ENCODE data around the gene GMNC.

GMNC gene

DNA sequence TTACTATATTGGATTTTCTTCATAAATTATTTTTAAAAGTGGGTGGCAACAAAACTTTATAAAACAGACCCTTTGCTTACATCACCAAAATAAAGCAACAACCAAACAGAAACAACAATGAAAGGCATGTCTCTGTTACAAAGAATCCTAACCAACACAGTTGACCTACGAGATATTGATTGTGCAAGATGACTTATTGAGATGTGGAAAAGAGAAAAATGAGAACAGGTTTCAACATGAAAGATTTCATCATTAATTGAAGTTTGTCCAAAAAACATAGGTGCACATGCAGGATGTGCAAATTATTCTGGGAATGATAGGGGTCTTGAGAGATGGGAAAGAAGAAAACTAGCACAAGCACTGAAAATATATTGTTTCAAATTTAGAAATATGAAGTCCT is 9.0 kb downstream of the GMNC start:
- in situ Hi-C loops (cut with MboI; ENCODE audit: low sequenced_read_pairs): no loop called here

DNA sequence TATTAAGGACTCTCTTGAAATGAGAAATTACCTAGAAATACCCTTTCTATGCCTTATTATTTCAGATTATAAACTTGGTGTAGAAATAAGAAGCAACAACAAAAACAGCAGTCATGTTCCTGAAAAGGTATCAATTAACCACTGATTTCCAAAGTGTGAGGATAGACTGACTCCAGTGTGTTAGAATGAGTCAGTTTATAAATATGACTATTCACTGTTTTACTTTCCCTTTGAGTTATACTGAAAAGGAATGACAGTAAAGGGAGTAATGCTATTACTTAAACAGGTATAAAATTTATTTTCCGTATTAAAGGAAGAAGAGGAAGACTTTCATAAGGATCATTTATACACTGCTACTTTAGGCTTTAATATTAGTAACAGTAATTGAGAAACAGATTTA is 12.9 kb downstream of the GMNC start:
- in situ Hi-C loops (cut with MboI; ENCODE audit: low sequenced_read_pairs): no loop called here

DNA sequence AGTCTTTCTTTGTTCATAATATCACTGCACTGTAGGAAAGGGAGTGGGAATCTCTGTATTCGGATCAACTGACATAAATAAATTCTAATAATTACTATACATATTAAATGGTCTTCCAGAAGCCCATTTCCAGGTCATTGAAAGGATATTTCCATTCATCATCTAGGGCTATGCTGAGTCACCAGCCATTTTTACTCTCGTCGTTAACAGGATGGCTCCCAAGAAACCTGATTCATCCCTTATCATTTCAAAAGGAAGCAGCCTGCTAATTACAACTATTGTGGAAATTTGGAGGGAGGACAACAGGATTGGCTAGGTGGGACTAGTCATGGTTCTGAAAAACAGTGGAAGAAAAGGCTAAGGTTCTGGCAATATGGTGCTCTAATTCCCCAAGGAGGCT is 13.6 kb downstream of the GMNC start:
- in situ Hi-C loops (cut with MboI; ENCODE audit: low sequenced_read_pairs): no loop called here

DNA sequence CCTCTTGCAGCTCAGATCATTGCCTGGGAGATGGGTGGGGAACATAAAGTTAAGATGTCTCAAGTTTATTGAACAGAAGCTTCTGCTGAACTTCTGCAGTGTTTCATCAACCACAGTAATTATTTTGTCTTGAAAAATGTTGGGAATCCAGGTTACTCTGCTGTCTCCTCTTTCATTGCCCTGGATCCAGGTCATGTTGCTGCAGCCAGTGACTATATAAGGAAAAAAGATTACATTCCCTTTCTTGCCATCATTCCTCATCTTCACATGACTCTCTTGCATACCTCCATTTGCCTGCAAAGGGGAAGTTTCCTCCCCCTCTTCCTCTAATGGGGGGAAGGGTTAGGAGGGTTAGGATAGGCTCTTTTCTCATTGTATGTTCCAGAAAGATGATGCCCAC is 15.1 kb downstream of the GMNC start:
- in situ Hi-C loops (cut with MboI; ENCODE audit: low sequenced_read_pairs): no loop called here

DNA sequence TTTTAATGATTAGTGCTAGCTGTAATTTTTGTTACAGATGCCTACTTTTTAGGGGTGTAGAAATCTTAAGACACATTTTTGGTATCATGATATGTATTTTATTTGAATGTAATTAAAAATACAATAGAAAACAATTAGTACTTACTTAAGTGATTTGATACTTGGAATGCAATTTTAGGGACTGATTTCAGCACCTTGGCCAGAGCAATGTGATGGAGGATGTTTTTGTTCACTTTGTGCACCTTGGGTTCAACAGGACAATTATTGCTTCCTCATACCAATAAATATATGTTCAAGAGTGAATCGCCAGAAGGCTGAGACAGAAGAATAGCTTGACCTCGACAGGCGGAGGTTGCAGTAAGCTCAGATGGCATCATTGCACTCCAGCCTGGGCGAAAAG is 22.3 kb downstream of the GMNC start:
- in situ Hi-C loops (cut with MboI; ENCODE audit: low sequenced_read_pairs): no loop called here

DNA sequence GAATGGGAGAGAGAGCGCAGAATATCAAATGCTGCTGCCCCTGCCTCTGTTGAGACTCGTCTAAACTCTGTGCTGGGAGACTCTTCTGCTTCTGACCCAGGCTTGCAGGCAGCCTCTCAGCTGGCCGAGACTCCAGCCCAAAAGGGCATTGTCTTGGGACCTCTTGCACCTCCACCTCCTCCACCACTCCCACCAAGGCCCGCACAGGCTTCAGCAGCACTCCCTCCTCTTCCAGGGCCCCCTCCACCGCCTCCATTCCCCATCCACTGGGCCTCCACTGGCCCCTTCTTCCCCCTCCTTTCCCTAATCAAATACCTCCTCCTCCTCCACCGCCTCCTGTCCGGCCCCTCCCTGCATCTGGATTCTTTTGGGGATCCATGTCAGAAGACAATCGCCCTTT is 31.3 kb downstream of the GMNC start:
- in situ Hi-C loops (cut with MboI; ENCODE audit: low sequenced_read_pairs): no loop called here

DNA sequence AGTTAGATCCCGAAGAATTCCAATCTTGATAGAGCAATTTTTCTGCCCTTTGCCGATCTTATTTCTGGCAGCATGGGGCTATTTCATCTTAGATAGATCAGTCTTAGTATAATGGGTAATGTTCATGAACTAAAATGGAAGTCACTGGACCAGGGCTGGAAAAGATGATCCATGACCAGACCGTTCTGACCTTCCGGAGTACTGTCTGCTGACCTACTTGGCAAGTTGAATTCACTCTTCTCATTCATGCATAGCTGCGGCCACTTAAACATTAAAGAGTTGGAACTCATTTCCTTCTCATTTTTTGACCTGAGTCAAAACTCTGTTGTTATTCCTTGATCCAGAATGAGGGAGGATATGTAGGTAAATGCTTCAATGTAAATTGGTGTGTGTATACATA is 32.5 kb downstream of the GMNC start:
- in situ Hi-C loops (cut with MboI; ENCODE audit: low sequenced_read_pairs): no loop called here

DNA sequence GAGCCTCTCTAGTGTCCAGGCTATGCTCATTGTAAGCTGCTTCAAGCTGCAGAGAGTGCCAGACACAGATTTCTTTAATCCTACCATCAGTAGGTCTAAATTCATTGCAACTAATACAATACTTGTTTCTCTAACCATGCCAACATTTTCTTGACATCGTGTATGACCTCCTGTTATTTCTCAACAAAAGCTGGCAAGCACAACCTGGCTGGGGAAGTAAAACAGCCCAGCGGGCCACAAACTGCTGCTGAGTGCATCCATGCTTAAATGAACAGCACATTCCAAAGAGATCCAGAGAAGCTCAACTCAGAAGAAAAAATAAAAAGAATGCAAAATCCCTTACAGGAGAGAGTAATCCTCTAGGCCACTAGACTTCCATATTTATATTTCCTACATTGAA is 36.5 kb downstream of the GMNC start:
- in situ Hi-C loops (cut with MboI; ENCODE audit: low sequenced_read_pairs): no loop called here

DNA sequence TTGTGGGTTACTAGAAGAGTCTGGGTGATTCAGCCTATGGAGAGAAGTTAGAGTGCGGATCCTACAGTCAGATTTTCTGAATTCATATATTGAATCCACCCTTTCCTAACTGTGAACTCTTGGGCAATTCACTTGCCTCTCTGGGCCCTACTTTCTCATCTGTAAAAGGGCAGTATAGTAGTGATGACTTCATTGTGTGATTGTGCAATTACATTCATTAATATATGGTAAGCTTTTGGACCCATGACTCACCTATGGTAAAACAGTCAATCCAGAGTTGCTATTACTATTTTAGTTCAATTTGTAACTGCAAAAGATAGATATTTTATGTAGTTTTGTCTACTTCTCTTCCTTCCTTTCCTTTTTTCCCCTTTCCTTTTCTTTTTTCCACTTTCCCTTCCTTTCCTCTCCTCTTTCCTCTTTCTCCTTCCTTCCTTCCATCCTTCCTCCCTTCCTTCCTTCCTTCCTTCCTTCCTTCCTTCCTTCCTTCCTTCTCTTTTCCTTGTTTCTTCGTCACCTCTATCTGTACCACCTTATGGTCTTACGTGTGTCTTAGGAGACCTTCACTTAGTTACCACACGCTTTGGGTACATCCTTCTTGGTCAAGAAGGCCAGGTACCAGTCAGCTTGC is 37.0 kb downstream of the GMNC start:
- in situ Hi-C loops (cut with MboI; ENCODE audit: low sequenced_read_pairs): no loop called here

DNA sequence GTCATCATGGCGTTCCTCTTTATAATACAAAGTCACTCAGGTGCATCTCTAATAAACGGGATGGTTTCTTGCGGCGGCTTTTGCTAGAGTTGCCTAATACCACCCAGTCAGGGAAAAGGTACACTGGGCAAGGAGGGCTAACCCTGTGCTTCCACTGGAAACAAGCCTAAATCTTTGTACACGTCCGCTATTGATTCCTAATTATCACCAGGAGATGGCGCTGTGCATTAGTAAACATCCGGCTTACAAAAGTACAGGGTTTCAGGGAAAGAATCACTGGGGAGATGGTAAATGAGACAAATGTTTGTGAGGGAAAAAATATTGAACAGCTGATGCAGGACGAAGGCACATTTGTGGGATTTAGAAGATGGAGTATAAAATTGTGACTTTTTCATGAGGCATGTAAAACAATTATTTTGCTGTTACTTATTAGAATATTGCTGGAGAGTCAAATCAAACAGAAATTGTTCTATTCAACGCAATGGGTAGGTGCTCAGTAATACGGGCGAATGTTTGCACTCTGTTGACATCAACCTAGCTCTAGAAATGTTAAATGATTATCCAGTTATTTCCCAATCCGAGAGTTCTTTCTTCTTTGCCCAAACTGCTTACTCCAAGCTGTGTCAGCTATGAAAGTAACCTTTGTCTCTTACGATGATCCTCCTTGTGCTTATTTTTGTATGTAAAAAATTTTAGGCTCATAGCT is 50.6 kb downstream of the GMNC start:
- in situ Hi-C loops (cut with MboI; ENCODE audit: low sequenced_read_pairs): no loop called here

DNA sequence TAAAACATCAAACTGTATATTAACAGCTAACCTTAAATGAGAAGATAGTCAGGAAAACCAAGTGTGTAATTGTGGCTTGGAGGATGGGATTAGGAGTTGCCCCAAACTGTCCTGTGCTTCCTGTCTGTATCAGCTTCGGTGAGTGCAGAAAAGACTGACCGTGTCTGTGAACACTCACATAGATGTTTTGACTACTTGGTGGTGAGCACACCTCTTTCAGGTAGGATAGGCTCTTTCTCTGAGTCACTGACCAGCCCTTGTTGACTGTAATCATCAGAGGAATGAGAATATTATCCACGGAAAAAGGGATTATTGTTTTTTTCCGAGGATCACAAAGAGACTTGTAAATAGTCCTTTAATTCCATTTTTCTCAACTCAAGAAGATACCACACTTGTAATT is 51.5 kb downstream of the GMNC start:
- in situ Hi-C loops (cut with MboI; ENCODE audit: low sequenced_read_pairs): no loop called here

DNA sequence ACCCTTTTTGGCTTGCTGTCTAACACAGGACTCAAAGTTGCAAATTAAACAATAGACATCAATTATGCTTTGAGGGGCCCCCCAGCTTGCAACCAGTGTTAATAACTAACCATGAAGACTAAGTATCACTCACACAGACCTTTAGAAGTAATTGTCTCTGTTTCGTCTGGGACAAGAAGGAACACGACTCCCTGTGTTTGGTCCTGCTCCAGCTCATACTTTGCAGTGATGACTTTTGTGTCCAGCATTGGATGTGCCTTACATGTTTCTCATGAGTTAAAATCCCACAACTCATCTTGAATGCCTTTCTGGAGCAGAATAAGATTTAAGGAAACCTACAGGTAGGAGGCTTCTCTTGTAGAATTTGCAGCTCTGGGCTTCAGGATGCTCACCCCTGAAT is 53.1 kb downstream of the GMNC start:
- in situ Hi-C loops (cut with MboI; ENCODE audit: low sequenced_read_pairs): no loop called here

DNA sequence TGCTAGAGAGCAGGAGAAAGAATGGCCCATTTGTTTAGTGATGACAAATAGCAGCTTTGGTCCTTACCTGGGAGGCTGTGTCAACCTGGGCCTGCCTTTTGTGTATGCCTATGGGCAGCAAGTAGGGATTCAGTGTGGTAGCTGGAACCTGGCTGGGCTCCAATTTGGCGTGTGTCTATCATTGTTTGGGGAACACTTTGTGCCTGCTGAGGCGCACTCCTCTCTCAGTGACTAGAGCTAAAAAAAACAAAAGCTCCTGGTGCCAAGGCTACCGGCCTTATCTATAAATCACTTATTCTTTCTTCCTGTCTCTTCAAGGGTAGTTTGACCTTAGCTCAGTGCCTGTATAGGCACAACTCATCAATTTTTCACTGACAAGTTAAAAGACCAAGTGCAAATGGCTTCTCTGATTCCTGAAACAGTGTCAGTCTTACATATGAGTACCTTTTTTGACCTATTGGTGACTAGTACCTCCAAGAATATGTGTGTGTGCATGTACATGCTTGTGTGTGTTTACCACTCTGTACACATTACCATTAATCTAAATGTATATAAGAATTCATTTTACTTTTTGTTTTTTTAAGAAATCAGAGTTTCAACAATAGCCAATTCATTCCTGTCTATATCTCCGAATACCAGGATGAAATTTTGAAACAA is 54.6 kb downstream of the GMNC start:
- in situ Hi-C loops (cut with MboI; ENCODE audit: low sequenced_read_pairs): no loop called here

All from HL-60/S4 treated with retinoic acid at 250 ng/mL for 4 days and 3 days (cell line).